Right ventricle myocardium superior (tissue), 1 donor: ENCODE data around the gene TGM1. TPM values are rescaled to one million over a fixed set of nuclear protein-coding genes. Genes with fewer than 3 reads are reported as not detected.
A peak's percentile ranks its signal among the peaks of the same experiment; 100 is the strongest.

Experiments
- ATAC-seq: fragments of 200-7000 bp; cut with Tn5 transposase; one replicate; pipeline ENCODE4 v1.9.1; 2020; ENCODE audit warnings: mild to moderate bottlenecking; ENCODE audit not compliant: poor library complexity
- DNase-seq: peaks from one replicate; pipeline ENCODE4 v3.0.0-alpha.2; 2020
- intact Hi-C: fragments of 100-400 bp; cut with DNase I; formaldehyde crosslinking; loops from one replicate; pipeline ENCODE4 v1.11.2; 2022
- total RNA-seq: library from RNA; stranded (reverse); fragmentation: NEBNext Ultra II Directional; extraction: Animal tissue kit (Norgen Biotek cat#: 25700); gene quantifications from one replicate; pipeline ENCODE4 v1.2.1, GENCODE V29; 2021
- donor health status: DM: no; HTN: yes; CAD: no; lungs with severe emphysema.

The TGM1 gene
- total RNA-seq, 1 donor from 2014 or later: 1.1 TPM

GRCh38 chr14:24296341-24297157, 33.6 kb upstream of the TGM1 start:
- peak; percentile 62 for ATAC-seq
- DNase-seq: peak; percentile 70
- intact Hi-C loops: loop anchor here (2.0 kb wide), 1 partner anchor 54 kb away; the partner anchor contains the start of gene TINF2

DNA sequence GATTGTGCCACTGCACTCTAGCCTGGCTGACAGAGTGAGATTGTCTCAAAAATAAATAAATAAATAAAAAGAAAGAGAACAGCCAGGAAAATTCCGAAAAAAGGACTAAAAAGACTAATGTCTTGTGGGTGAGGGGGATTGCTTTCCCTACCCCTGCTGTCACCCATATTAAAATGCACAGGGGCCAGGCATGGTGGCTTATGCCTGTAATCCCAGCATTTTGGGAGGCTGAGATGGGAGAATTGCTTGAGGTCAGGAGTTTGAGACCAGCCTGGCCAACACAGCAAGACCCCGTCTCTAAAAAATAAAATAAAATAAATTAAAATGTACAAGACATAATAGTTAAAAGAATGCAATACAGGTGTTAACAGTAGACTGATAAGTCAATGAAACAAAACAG, 30.5 kb upstream of the TGM1 start:
- ATAC-seq: no peak
- intact Hi-C loops: loop anchor here (5.0 kb wide), 1 partner anchor 36 kb away; no protein-coding TSS in a partner anchor

GRCh38 chr14:24292118-24292807, 29.3 kb upstream of the TGM1 start:
- DNase-seq (no peak), ATAC-seq (no peak)
- intact Hi-C loops: loop anchor here (5.0 kb wide), 1 partner anchor 35 kb away; no protein-coding TSS in a partner anchor

More for the DNA sequence above, 30.5 kb upstream of the TGM1 start:
- no peak for DNase-seq

DNA sequence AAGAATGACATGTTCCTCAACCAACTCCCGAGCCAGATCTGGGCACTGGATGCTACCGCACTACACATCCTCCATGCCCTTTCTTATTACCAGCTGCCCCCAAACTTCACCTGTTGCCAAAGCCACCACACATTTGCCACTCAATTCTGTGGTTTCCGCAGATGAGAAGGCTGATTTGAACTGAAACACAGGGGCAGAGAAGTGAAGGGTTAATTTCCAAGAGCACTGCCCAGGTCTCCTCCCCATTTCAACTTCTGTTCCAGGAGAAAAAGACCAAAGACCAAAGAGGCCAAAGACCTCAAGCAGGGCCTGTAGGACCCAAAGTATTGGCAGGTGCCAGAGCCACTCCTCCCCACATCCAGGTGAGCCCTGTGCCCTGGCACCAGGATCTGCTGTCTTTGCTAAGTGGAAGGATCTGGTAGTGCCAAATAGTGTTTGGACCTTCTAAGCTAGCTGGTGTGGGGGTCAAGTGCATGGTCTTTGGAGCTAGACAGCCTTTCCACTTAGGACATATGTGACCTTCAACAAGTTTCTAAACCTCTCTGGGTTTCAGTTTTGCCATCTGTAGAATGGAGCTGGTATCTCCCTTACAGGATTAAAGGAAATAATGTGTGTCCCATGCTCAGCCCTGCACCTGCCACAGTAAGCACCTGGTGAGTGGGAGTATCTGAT, 28.6 kb upstream of the TGM1 start:
- ATAC-seq (no peak), DNase-seq (no peak)
- intact Hi-C loops: loop anchor here (5.0 kb wide), 1 partner anchor 34 kb away; no protein-coding TSS in a partner anchor

DNA sequence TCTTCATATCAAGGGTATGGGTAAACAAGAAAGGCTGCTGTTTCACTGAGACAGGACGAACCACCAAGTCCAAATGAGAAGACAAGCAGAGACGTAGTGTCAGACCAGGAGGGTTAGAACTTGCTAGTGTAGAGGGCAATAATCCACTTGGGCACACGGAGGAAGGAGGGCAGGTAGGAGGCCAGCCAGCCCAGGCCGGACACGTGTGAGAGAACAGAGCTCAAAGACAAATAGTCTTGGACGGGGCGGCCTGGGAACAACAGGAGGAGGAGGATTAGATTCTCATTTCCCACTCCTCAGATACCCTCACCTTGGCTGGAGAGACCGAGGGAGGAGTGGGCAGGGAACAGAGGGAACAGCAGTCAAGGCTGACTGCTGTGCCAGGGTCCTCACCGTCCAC, 27.8 kb upstream of the TGM1 start:
- ATAC-seq (no peak), DNase-seq (no peak)
- intact Hi-C loops: loop anchor here (5.0 kb wide), 1 partner anchor 33 kb away; no protein-coding TSS in a partner anchor

DNA sequence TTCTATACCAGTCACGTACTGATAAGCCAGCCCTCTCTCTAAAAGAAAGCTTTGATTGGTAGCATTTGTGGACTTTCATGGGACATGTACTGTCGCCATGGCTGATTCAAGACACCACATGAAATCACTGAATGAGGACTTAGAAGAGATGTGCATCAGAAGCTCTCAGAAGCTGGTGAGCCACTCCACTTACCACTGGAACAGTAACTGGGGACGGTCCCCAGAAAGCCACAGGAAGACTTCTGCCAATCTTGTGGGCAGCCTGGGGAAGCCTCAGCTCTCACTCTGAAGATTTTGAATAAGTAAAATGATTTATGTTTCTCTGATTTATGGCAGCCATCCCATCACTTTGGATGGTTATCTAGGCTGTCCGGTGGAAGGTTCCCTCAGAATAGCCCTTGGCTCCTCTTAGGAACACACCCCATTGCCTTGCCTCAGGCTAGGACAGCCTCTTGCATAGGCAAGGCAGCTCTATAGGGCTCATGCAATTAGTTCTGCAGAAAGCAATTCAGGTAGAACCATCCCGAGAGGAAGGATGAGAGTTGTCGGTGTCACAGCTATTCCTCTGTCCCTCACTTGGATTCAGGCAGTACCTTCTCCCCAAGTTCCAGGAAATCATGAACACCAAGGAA, 26.8 kb upstream of the TGM1 start:
- ATAC-seq (no peak), DNase-seq (no peak)
- intact Hi-C loops: loop anchor here (5.0 kb wide), 1 partner anchor 32 kb away; no protein-coding TSS in a partner anchor

- no peak for DNase-seq
- intact Hi-C loops: no loop called here
- ATAC-seq: no peak
Measured at GRCh38 chr14:24286996-24287395, 24.0 kb upstream of the TGM1 start.

GRCh38 chr14:24285351-24285750, 22.4 kb upstream of the TGM1 start:
- no peak for DNase-seq
- intact Hi-C loops: no loop called here
- ATAC-seq: no peak

DNA sequence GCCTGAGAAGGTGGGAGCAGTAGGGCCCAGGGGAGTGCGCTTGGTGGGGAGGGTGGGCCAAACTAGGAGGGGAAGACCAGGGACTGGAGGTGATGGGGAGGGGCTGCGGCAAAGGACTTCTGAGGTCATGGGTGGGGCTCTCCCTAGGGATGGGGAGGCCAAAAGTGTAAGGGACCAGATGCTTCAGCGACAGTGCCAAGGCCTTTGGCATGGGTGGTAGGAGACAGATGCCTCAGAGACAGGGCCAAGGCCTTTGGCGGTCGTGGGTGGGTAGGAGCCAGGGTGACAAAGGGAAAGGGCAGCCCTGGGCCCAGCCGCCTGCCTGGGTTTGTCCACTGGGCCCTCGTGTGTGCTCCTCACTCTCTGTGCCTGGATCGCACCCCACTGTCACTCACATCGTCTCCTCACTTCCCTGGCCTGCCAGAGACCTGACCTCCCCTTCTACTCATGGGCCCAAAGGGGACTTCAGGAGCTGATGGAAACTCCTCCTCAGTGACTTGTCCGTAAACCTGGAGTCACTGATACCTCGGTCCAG, 21.6 kb upstream of the TGM1 start:
- intact Hi-C loops: no loop called here
- no peak for ATAC-seq
- DNase-seq: no peak

DNA sequence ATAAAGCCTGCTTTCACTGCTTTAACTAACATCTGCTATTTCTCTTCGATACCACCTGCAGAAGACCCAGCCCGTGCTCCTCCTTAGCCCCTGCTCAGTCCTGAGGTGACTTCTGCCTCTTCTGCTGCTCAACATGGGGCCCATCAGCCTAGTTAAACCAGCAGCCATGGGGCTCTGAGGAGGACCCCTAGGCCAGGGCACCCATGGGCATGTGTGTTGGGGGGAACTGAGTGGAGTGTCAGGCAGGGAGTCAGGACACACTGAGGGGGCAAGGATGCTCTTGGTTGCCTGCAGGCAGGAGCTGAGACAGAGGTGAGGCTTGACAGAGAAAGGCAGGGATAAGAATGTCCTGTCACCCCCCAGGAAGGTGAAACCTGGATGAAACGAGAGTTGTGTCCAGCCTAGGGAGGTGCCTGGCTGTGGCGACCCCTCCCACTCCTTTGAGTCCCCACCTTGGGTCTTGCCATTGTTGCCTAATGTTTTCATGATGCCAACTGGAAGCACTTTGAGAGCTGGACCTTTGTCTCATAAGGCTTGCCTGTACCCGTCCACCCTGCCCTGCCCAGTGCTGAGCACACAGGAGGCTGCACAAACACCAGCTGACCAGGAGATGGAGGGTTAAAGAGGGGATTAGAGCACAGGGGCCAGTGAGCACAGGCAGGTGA, 21.0 kb upstream of the TGM1 start:
- ATAC-seq: no peak
- intact Hi-C loops: no loop called here
- no peak for DNase-seq

GRCh38 chr14:24282736-24283135, 19.8 kb upstream of the TGM1 start:
- intact Hi-C loops: no loop called here
- no peak for ATAC-seq
- DNase-seq: no peak

DNA sequence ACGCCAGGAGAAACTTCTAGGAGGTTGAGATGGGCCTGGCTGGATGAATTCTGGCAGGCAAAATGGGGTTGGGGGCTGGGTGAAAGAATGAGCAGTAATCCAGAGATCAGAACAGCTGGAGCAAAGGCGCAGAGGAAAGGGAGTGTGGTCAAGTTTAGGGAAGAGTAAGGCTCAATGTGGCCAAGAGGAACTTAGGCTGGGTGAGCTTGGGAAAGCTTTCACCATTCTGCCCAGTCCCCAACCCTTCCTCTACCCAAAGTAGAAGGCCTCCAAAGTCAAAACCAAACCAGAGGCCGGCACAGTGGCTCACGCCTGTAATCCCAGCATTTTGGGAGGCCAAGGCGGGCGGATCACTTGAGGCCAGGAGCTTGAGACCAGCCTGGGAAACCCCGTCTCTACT, 18.7 kb upstream of the TGM1 start:
- intact Hi-C loops: no loop called here
- DNase-seq (no peak), ATAC-seq (no peak)

- intact Hi-C loops: no loop called here
- ATAC-seq (peak; percentile 25), DNase-seq (no peak)
Measured at GRCh38 chr14:24280797-24281460, 18.0 kb upstream of the TGM1 start.

GRCh38 chr14:24279301-24280186, 16.6 kb upstream of the TGM1 start:
- intact Hi-C loops: no loop called here
- no peak for DNase-seq
- peak; percentile 80 for ATAC-seq

DNA sequence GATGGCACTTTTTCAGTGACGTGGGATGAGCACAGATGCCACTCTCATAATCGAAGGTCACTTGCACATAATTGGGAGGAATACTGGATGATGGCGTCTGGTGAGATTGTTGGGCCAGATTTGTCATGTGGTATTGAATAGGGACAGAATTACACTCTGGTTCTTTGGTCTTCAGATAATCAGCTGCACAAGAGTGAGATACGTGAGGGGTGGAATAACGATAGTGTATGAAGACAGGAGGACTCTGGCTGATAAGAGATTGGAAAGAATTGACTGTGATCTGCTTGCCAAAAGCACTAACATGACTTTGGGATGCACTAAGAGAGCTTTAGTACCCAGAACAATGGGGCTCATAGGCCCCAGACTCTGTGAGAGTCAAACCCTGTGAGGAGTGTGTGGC, 15.4 kb upstream of the TGM1 start:
- intact Hi-C loops: no loop called here
- DNase-seq (no peak), ATAC-seq (no peak)

DNA sequence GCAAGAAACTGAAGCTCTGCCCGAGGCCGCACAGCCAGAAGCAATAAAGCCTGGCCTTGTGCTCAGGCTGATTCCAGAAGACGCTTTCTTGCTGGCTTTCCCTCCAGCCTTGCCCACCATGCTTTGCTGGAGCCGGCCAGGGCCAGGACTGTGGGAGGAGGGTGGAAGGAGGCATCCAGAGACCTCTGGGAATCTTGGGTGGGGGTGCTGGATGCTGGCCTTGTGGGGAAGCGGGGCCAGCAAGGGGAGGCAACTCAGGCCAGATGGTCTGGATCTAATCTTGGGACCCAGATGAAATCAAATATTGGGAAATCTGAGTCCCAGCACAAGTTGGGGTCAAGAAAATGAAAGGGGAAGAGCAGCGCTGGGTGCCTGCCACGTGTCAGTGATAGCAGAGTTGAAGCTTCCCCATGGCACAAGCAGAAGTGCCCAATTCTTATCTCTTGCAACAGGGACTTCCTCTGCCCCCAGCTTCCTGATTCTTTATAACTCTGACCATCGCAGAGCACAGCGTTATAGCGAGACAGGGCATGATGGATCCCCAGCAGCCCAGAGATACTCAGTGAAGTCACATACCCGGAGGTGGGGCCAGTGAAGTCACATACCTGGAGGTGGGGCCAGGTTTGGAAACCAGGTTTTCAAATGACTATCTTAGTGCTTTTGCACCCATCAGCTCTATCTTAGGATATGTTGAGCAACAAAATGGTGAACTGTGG, 14.8 kb upstream of the TGM1 start:
- DNase-seq: peak; percentile 68
- intact Hi-C loops: no loop called here
- ATAC-seq: peak; percentile 7
